Small intestine (tissue), 7 donors: ENCODE results near the gene PLCD1. TPM values are rescaled to one million over a fixed set of nuclear protein-coding genes. Genes with fewer than 3 reads are reported as not detected.

Experiments
- DNase-seq, 2 donors: peaks; one replicate each; pipeline versions ENCODE4 v3.0.0 to v3.0.0-alpha.2; 2013
- FAIRE-seq: peaks from 2 replicates; lab custom pipeline; 2012; peaks lifted over from hg19 to GRCh38; lab: Jason Lieb, UNC
- H3K27ac ChIP-seq, 3 donors: one replicate each; pipeline ENCODE4 v1.5.1; 2013; ENCODE audit warnings: low read length in 2 of 3, mild to moderate bottlenecking in 2 of 3, control low read depth in 1 of 3, inconsistent platforms in 1 of 3, low read depth in 1 of 3, moderate library complexity in 1 of 3
- H3K27me3 ChIP-seq, 3 donors: one replicate each; pipeline ENCODE4 v1.6.1; 2013; ENCODE audit warnings: low read length in 3 of 3, inconsistent platforms in 1 of 3; ENCODE audit not compliant: control insufficient read depth in 3 of 3, insufficient read depth in 3 of 3
- H3K36me3 ChIP-seq, 3 donors: one replicate each; pipeline ENCODE4 v1.6.1; 2013; ENCODE audit warnings: low read length in 3 of 3, inconsistent platforms in 1 of 3, low read depth in 1 of 3, mild to moderate bottlenecking in 1 of 3, moderate library complexity in 1 of 3; ENCODE audit not compliant: control insufficient read depth in 3 of 3, insufficient read depth in 2 of 3
- H3K4me1 ChIP-seq, 3 donors: one replicate each; pipeline ENCODE4 v1.6.1; 2013; ENCODE audit warnings: low read length in 2 of 3, inconsistent platforms in 1 of 3, low read depth in 1 of 3, mild to moderate bottlenecking in 1 of 3, moderate library complexity in 1 of 3; ENCODE audit not compliant: control insufficient read depth in 3 of 3, insufficient read depth in 2 of 3
- H3K4me3 ChIP-seq, 3 donors: one replicate each; pipeline ENCODE4 v1.5.1; 2013; ENCODE audit warnings: low read length in 3 of 3, control low read depth in 1 of 3, inconsistent platforms in 1 of 3, low read depth in 1 of 3, mild to moderate bottlenecking in 1 of 3, moderate library complexity in 1 of 3
- H3K9me3 ChIP-seq, 2 donors: one replicate each; pipeline ENCODE4 v1.6.1; 2013; ENCODE audit warnings: low read depth in 1 of 2, low read length in 1 of 2; ENCODE audit not compliant: control insufficient read depth in 2 of 2, insufficient read depth in 1 of 2
- WGBS, 3 donors: extraction: QIAGEN DNeasy Blood & Tissue Kit; methylation state at CpG; one replicate each; pipeline ENCODE4 v1.1.7; 2013; 5-methylcytosine and 5-hydroxymethylcytosine counted together
- polyA plus RNA-seq, 4 donors: library from polyadenylated mRNA; stranded (reverse) in 3 of 4; unstranded in 1 of 4; fragments of 200-250 nt in 3 of 4; fragments of 120-200 nt in 1 of 4; gene quantifications; one replicate each; pipeline versions ENCODE4 v1.2.1 to v1.2.3, GENCODE V29; 2013
- donor health status: healthy with polysubstance abuse.
- donor health status: control.
- donor health status: control.
- donor health status: Bipolar disorder and iron deficiency.
- donor health status: healthy.

The PLCD1 gene
- polyA plus RNA-seq, 4 donors = 7.8 to 20.7 (median 12.6) TPM

DNA sequence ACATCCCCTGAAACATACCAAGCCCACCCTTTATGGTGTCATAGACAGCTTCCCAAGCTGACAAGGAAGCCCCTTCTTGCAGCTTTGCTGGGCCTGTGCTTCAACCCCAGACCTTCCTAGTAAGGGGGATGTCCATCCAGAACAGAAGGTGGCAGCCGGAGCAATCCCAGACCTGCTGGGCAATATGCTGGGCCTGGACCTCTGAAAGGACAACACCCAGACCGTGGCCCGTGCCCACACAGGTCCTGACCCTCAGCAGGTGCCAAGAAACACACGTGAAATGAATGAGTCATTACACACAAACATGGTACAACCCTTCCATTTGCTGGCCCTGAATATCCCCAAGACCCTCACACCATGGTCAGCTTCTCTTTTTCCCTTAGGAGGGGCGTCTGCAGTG, 58.6 kb downstream of the PLCD1 start:
- peaks cover 0 to 7% (median 0%) of the 10 kb centered on the region in 3 donors for H3K4me1 ChIP-seq
- WGBS, 3 donors = 82 to 87% (median 85%) methylated on average over 5 of the region's 5 CpGs
- no peaks in the 10 kb centered on the region for H3K9me3 ChIP-seq
- no peak overlapping the region for H3K27ac ChIP-seq
- peaks cover 0 to 55% (median 0%) of the 10 kb centered on the region in 3 donors for H3K36me3 ChIP-seq
- H3K4me3 ChIP-seq = no peak overlapping the region
- FAIRE-seq = no peak
- no peak for DNase-seq
- H3K27me3 ChIP-seq = no peaks in the 10 kb centered on the region

DNA sequence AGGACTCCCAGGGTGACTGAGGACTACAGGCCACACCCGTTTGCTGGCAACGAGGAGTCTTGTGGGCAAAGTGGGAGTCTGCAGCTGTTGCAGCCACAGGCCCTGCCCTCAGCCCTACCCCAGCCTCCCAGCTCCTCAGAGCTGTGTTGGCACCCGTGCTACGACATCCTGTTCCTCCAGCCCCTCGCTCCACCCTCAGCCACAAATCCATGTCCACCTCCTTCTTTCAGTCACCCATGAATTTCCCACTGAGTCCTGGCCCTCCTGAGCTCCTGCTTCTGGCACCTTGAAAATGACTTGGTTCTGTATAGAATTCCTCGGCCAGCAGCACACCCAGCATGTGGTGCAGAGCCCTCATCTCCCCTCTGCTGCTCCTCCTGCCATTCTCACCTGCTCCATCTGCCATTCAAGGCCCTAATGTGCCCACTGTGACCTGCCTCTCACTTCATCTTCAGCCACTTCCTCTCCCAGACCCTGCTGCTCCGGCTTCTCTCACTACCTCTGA, 59.8 kb downstream of the PLCD1 start:
- FAIRE-seq (no peak), DNase-seq (no peak)
- H3K4me1 ChIP-seq = peaks cover 0 to 12% (median 5%) of the 10 kb centered on the region in 3 donors
- peaks cover 0 to 47% (median 0%) of the 10 kb centered on the region in 3 donors for H3K36me3 ChIP-seq
- H3K4me3 ChIP-seq = no peak overlapping the region
- no peaks in the 10 kb centered on the region for H3K9me3 ChIP-seq
- H3K27me3 ChIP-seq = no peaks in the 10 kb centered on the region
- WGBS, 3 donors = 60 to 62% (median 61%) methylated on average over 7 of the region's 7 CpGs
- no peak overlapping the region for H3K27ac ChIP-seq

DNA sequence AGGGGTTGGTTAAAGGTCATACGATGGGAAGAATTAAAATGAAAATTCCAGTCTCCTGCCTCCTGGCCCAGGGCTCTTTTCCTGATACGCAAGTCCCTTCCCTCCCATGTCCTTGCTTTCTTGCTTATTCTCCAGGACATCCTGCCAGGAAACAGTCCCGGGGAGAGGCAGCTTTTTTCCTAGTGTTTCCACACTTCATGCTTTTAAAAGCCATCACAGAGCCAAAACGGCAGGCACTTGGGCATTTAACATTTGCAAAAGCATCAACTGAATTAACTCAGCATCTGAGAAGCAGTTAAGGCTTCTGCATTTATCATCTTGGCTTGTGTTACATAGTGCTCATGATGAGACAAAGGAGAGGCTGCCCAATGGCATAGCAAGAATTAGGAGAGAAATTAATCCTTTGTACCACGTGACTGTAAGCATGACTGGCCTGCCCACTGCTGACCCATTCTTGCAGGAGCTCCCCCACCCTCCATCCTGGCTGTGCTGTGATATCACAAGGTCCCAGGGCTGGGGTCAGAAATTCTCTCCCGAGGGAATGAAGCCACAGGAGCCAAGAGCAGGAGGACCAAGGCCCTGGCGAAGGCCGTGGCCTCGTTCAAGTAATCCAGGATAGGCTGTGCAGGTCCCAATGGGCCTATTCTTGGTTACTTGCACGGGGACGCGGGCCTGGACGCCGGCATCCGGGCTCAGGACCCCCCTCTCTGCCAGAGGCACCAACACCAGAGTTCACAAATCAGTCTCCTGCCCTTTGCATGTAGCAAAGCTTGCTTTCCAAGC, 60.4 kb downstream of the PLCD1 start:
- peaks cover 0 to 41% (median 0%) of the 10 kb centered on the region in 3 donors for H3K36me3 ChIP-seq
- WGBS, 3 donors = 77 to 87% (median 86%) methylated on average over 15 of the region's 15 CpGs
- H3K9me3 ChIP-seq = no peaks in the 10 kb centered on the region
- no peak overlapping the region for H3K4me3 ChIP-seq
- peaks cover 0 to 16% (median 5%) of the 10 kb centered on the region in 3 donors for H3K4me1 ChIP-seq
- FAIRE-seq (no peak), DNase-seq (no peak)
- no peaks in the 10 kb centered on the region for H3K27me3 ChIP-seq
- H3K27ac ChIP-seq = peak overlapping the region in 1 of 3 donors; percentile 4

DNA sequence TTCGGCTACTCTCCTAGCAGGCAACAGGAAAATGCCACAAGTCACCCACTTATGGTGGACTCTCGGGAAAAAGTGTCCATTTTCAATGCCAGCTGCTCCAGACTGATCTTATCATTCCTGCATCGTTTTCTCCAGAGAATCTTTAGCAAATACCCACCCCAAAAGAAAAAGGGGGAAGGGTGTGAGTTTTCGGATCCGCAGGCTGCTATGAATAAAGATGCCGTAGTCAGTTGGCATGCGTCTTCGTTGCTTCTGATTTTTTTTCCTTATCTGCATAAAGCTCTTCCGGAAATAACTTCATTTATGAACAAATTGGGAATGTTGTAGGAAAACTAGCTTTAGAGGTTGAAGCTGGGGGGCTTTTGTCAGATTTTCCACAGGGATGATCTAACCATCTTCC, 61.2 kb downstream of the PLCD1 start:
- WGBS, 3 donors = 89 to 92% (median 90%) methylated on average over 9 of the region's 9 CpGs
- Histone ChIP-seq H3K27ac (no peak overlapping the region), H3K36me3 (peaks cover 0 to 36% (median 0%) of the 10 kb centered on the region in 3 donors), H3K27me3 (no peaks in the 10 kb centered on the region), H3K4me3 (no peak overlapping the region), H3K9me3 (no peaks in the 10 kb centered on the region), H3K4me1 (peaks cover 0 to 22% (median 5%) of the 10 kb centered on the region in 3 donors)
- FAIRE-seq (no peak), DNase-seq (no peak)

DNA sequence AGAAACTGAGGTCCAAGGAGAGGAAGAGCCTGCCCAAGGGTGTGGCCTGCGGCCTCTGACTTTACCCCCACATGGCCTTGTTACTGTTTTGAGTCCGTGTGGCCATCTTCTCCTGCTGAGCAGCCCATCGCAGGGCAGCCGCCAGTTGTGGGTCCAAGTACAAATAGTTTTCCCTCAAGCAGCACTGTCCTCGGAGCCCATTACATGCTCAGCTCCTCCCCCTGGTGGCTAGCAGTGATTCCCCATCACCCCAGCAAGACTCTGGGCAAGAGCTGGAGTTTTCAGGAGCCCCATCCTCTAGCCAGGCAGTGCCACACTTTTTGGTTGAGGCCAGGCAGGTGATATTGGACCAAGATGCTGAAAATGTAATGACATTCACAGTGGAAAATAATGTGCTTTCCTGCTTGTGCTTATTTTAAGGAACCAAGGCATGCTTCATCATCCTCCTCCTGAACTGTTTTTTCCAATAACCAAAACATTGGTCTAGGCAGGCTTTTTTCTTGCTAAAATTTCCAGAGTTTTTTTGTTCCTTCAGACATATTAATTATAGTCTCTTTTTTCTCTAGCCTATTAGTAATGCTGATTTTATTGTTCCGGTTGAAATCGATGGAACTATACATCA, 62.1 kb downstream of the PLCD1 start:
- H3K27me3 ChIP-seq = no peaks in the 10 kb centered on the region
- H3K4me1 ChIP-seq = peaks cover 0 to 26% (median 5%) of the 10 kb centered on the region in 3 donors
- H3K27ac ChIP-seq = no peak overlapping the region
- FAIRE-seq (no peak), DNase-seq (peak; percentile 76 to 79)
- peaks cover 0 to 31% (median 0%) of the 10 kb centered on the region in 3 donors for H3K36me3 ChIP-seq
- no peak overlapping the region for H3K4me3 ChIP-seq
- 35 to 52% (median 40%) methylated on average over 7 of the region's 7 CpGs for WGBS, 3 donors
- H3K9me3 ChIP-seq = no peaks in the 10 kb centered on the region

DNA sequence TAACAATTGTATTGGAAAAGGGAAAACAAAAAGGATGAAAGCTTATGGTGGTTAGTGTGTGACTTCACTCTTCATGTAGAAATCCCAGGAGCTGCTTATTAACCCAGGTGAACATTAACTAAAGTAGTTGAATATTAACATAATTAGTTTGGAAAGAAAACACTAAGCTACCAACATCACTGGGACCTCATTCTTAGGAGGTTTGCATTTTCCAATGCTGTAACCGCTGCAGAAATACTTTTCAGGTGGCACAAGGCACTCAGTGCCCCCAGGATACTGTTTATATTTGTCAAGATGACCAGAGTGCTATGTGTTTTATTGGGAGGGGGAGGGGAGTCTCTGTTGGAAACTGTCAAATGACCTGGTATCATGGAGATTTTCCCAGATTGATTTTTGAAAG, 64.7 kb downstream of the PLCD1 start:
- FAIRE-seq (no peak), DNase-seq (peak; percentile 75 to 80)
- peaks cover 0 to 37% (median 14%) of the 10 kb centered on the region in 3 donors for H3K4me1 ChIP-seq
- no peaks in the 10 kb centered on the region for H3K9me3 ChIP-seq
- H3K4me3 ChIP-seq = peak overlapping the region in 1 of 3 donors; percentile 2
- 9 to 61% (median 33%) methylated on average over 1 of the region's 1 CpG for WGBS, 3 donors
- no peaks in the 10 kb centered on the region for H3K27me3 ChIP-seq
- H3K36me3 ChIP-seq = peaks cover 0 to 15% (median 0%) of the 10 kb centered on the region in 3 donors
- H3K27ac ChIP-seq = peak overlapping the region in 2 of 3 donors; percentile 42 to 65

DNA sequence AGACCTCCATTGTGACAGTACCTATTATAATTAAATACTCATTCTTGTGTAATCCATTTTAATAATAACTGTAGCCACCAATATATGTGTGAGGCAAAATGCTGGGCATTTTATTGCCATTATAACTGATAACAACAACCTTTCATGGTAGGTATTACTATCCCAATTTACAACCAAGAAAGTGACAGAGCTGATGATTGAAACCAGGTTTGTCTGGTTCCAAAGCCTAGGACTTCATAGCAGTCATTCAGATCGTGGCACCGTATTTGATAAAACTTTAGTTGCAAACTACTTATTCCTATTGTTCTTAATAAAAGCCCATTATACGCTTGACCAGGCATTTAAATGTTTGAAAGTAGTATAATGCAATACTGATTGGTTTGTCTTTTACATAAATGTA, 65.3 kb downstream of the PLCD1 start:
- WGBS, 3 donors = 16 to 65% (median 38%) methylated on average over 3 of the region's 3 CpGs
- no peaks in the 10 kb centered on the region for H3K9me3 ChIP-seq
- H3K36me3 ChIP-seq = peaks cover 0 to 9% (median 0%) of the 10 kb centered on the region in 3 donors
- DNase-seq (peak; percentile 62 to 70), FAIRE-seq (no peak)
- peak overlapping the region in 1 of 3 donors; percentile 2 for H3K4me3 ChIP-seq
- peak overlapping the region in 1 of 3 donors; percentile 65 for H3K27ac ChIP-seq
- H3K4me1 ChIP-seq = peaks cover 0 to 37% (median 14%) of the 10 kb centered on the region in 3 donors
- H3K27me3 ChIP-seq = no peaks in the 10 kb centered on the region

DNA sequence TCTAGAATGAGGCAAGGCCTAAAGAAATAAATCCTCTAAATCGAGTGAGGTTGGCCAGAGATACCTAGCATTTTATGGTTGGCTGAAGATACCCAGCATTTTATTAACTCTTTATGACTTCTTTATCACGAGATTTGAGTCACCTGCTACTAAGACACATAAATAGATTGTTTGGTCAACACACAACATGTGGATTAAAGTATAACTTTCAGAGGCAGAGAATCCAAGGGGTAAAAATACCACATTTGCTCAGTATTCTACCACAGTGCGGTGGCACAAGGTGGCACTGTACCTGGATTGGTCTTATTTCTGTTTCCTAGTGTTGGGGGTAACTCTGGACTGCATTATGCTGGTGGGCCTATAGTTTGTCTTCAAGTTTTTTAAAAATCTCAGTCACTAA, 65.8 kb downstream of the PLCD1 start:
- DNase-seq = peak; percentile 60 to 62
- H3K36me3 ChIP-seq = peaks cover 0 to 8% (median 0%) of the 10 kb centered on the region in 3 donors
- H3K27ac ChIP-seq = peak overlapping the region in 1 of 3 donors; percentile 65
- H3K4me3 ChIP-seq = no peak overlapping the region
- WGBS, 3 donors = 21 to 59% (median 43%) methylated on average over 3 of the region's 3 CpGs
- FAIRE-seq = no peak
- H3K27me3 ChIP-seq = no peaks in the 10 kb centered on the region
- H3K9me3 ChIP-seq = no peaks in the 10 kb centered on the region
- peaks cover 0 to 37% (median 14%) of the 10 kb centered on the region in 3 donors for H3K4me1 ChIP-seq
